GM12872 (cell line): Measurements from ENCODE around the gene GRM7.

ENCODE experiments used
- TF ChIP-seq, protein P1 (sequence below): IDR thresholded peaks from 3 replicates; pipeline ENCODE4 v1.5.1; 2011; ENCODE audit warnings: low read depth, mild to moderate bottlenecking, low read length, moderate library complexity; ENCODE audit not compliant: insufficient read depth

The GRM7 gene

DNA sequence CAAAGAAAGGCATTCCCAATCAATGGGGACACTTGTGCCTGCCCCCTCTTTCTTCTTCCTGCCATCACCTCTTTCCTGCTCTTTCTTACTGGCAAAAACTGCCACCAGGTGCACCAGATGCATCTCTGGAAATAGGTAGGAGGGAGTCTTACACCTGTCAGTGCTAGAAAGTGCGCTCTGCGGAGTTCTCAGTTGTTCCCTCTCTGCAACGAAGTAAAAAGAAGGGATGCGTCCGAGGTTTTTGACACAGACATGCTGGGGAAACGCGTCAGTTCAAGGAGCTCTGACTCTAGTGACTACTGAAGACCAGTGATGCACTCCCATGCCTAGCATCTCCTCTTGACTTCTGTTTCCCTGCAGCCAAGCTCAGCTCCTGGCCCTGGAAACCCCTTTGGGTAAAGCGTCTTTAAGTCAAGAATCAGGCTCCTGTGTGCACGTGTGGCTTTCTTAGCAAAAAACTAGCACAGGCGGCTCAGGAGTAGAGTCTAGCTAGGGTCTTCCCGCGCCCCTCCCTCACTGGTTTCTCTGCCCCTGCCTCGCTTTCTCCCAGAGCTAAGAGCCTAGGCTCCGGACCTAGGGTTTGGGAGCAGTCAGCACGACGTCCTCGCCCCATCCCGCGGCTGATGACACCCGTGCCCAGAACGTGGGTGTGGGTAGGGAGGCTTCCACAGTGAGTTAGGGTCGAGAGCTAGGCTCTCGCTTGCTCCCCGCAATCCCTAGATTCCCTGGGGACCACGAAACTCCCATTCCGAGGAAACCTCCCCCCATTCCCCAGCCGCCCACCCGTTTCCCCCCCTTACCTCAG, 564 bp upstream of the GRM7 start:
- TF ChIP-seq, protein P1, sequence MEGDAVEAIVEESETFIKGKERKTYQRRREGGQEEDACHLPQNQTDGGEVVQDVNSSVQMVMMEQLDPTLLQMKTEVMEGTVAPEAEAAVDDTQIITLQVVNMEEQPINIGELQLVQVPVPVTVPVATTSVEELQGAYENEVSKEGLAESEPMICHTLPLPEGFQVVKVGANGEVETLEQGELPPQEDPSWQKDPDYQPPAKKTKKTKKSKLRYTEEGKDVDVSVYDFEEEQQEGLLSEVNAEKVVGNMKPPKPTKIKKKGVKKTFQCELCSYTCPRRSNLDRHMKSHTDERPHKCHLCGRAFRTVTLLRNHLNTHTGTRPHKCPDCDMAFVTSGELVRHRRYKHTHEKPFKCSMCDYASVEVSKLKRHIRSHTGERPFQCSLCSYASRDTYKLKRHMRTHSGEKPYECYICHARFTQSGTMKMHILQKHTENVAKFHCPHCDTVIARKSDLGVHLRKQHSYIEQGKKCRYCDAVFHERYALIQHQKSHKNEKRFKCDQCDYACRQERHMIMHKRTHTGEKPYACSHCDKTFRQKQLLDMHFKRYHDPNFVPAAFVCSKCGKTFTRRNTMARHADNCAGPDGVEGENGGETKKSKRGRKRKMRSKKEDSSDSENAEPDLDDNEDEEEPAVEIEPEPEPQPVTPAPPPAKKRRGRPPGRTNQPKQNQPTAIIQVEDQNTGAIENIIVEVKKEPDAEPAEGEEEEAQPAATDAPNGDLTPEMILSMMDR, result no peak

DNA sequence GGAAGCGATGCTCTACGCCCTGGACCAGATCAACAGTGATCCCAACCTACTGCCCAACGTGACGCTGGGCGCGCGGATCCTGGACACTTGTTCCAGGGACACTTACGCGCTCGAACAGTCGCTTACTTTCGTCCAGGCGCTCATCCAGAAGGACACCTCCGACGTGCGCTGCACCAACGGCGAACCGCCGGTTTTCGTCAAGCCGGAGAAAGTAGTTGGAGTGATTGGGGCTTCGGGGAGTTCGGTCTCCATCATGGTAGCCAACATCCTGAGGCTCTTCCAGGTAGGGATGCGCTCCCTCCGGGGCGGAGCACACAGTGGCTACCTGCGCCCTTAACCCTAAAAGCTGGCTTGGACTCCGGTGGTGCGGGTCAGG, 698 bp downstream of the GRM7 start:
- TF ChIP-seq, protein P1, result no peak

DNA sequence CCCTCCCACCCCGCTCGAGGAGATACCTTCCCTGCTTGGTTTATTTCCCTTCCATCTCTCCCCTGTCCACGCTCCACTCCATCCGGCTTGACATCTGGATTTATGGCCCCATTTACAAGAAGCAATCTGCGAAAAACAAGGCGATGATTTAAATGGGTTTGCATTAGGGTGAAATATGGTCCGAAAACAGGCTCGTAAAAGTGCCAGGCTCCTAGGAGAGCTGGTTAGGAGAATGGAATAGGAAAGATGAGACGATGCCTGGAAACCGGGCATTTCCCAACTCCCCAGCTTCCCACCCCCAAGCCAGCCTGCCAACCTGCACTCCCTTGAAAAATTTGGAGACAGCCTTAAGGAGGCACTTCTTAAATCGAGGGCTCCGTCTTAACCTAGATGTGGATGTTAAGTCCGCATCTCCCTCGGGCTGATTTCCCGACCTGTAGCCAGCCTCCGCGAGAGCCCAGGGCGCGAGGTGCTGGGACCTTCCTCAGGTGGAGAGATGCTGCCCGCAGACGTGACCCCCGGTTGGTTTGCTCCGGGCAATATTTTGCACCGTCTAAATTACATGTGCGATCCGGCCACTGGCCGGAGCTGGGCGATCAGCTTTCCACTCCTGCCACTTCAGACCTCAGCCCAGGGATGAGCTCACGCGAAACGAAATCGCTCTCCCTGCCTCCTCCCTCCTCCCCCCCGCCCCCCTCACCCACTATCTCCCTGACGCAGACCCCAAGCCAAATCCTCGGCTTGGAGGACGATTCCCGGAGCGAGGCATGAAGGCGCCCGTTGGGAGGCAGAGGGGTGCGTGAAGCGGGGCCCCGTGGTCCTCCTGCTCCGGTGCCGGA, 1.3 kb downstream of the GRM7 start:
- TF ChIP-seq, protein P1, result no peak

DNA sequence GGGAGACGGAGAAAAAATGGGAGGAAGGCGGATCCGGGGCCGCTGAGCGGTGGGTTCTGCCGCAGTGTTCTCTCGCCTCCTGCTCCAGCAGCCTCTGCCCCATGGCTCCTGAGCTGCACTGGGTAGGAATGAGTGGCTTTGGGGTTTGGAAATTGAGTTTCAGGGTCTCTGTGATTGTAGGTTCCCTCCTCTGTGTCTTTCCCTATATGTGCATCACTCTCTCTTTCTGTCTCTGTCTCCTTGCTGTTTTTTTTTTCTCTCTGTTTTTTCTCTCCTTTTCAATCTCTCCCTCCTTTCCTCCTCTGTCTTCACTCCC, 1.9 kb downstream of the GRM7 start:
- TF ChIP-seq, protein P1, result no peak

DNA sequence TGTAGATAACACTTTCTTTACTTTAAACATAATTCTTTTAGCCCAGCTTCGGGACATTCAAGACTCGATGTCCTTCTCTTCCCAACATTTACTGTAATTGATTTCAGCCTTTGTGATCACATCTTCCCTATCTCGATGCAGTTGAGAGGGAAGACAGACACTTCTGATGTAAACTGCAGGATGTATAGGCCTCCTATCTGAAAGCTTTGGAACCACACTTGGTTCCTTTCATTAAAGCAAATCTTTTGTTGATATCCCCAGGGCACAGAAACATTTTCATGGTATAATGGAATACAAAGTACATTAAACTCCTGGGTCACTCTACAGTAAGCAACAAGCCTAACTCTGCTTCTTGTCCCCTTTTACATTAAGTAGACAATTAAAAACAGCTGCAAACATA, 6.4 kb downstream of the GRM7 start:
- TF ChIP-seq, protein P1, result no peak

DNA sequence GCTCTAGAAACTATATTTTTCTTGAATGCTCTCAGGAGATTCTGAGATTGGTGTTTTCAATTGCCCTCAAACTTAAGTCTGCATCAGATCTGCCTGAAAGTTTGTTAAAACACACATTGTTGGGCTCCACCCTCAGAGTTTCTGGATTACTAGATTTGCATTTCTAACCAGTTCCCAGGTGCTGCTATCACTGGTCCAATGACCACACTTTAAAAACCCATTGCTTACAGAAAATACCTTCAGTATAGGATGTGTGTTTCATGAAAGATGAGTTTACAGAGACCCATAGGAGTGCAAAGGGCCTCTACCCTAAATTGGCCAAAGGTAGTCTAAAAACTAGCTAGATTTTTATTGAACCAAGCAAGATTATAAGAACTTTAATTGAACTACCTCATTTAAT, 17.8 kb downstream of the GRM7 start:
- TF ChIP-seq, protein P1, result no peak

DNA sequence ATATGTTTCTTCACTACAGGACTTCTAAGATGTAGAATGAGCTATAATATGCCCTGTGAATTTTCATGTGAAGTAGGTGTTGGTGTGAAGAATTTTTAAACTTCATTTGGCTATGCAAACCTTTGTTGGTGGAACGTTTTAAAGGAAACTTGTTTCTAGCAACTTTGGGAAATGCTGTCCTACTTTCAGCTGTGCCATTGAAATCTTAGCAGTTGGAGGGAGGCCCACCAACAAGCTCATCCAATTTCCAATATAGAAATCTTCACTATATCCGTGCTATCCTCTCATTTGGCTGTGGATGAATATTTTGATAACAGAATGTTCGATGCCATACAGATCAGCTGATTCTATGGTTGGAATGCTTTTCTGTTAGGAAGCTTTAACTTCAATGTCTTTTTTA, 51.3 kb downstream of the GRM7 start:
- TF ChIP-seq, protein P1, result no peak
